ENCODE measurements around the gene JKAMP.
A peak's percentile ranks its signal among the peaks of the same experiment; 100 is the strongest.

JKAMP gene

GRCh38 chr14:59481871-59482540 lies 2.3 kb upstream of the JKAMP start:
- H3K4me1 ChIP-seq (ENCODE audit: insufficient read depth, low read length), result peaks cover 13% of the 10 kb centered on the region; the same call in 1 of the 2 replicates
- H3K27me3 ChIP-seq (ENCODE audit: insufficient read depth, low read length), result no peaks in the 10 kb centered on the region
- WGBS, result 97% methylated on average over 2 of the region's 2 CpGs
- H3K9ac ChIP-seq (ENCODE audit: low read depth, low read length), result no peak overlapping the region; the same call in 1 of the 2 replicates
- no peaks in the 10 kb centered on the region for H3K9me3 ChIP-seq (ENCODE audit: insufficient read depth, low read depth, low read length)
- H3K4me3 ChIP-seq (ENCODE audit: low read length), result peak overlapping the region; percentile 95
- H3K36me3 ChIP-seq (ENCODE audit: insufficient read depth, low read length), result peaks cover 26% of the 10 kb centered on the region
- H3K27ac ChIP-seq (ENCODE audit: low read depth, low read length), result no peak overlapping the region

GRCh38 chr14:59482541-59483331 lies 1.6 kb upstream of the JKAMP start:
- Histone ChIP-seq H3K27me3 (ENCODE audit: insufficient read depth, low read length) (no peaks in the 10 kb centered on the region), H3K9ac (ENCODE audit: low read depth, low read length) (peak overlapping the region; percentile 92), H3K4me3 (ENCODE audit: low read length) (peak overlapping the region; percentile 95), H3K9me3 (ENCODE audit: insufficient read depth, low read depth, low read length) (no peaks in the 10 kb centered on the region), H3K27ac (ENCODE audit: low read depth, low read length) (no peak overlapping the region), H3K4me1 (ENCODE audit: insufficient read depth, low read length) (peaks cover 13% of the 10 kb centered on the region; the same call in 1 of the 2 replicates), H3K36me3 (ENCODE audit: insufficient read depth, low read length) (peaks cover 24% of the 10 kb centered on the region)
- 87% methylated on average over 5 of the region's 6 CpGs for WGBS

GRCh38 chr14:59483363-59483762 lies 954 bp upstream of the JKAMP start:
- H3K27me3 ChIP-seq (ENCODE audit: insufficient read depth, low read length), result no peaks in the 10 kb centered on the region
- peaks cover 13% of the 10 kb centered on the region; the same call in 1 of the 2 replicates for H3K4me1 ChIP-seq (ENCODE audit: insufficient read depth, low read length)
- WGBS, result 2% methylated on average over 16 of the region's 16 CpGs
- H3K9me3 ChIP-seq (ENCODE audit: insufficient read depth, low read depth, low read length), result no peaks in the 10 kb centered on the region
- peak overlapping the region; percentile 92 for H3K9ac ChIP-seq (ENCODE audit: low read depth, low read length)
- H3K27ac ChIP-seq (ENCODE audit: low read depth, low read length), result peak overlapping the region; percentile 81; the same call in 1 of the 2 replicates
- H3K36me3 ChIP-seq (ENCODE audit: insufficient read depth, low read length), result peaks cover 24% of the 10 kb centered on the region
- H3K4me3 ChIP-seq (ENCODE audit: low read length), result peak overlapping the region; percentile 95

- H3K4me1 ChIP-seq (ENCODE audit: insufficient read depth, low read length), result peaks cover 13% of the 10 kb centered on the region; the same call in 1 of the 2 replicates
- peak overlapping the region; percentile 81 for H3K27ac ChIP-seq (ENCODE audit: low read depth, low read length)
- no peaks in the 10 kb centered on the region for H3K27me3 ChIP-seq (ENCODE audit: insufficient read depth, low read length)
- H3K36me3 ChIP-seq (ENCODE audit: insufficient read depth, low read length), result peaks cover 29% of the 10 kb centered on the region
- under 1% methylated on average over 32 of the region's 32 CpGs for WGBS
- H3K4me3 ChIP-seq (ENCODE audit: low read length), result peak overlapping the region; percentile 95
- no peaks in the 10 kb centered on the region for H3K9me3 ChIP-seq (ENCODE audit: insufficient read depth, low read depth, low read length)
- H3K9ac ChIP-seq (ENCODE audit: low read depth, low read length), result peak overlapping the region; percentile 92
These were observed 390 bp downstream of the JKAMP start for GRCh38 chr14:59484639-59485175.

- no peaks in the 10 kb centered on the region for H3K4me1 ChIP-seq (ENCODE audit: insufficient read depth, low read length)
- no peaks in the 10 kb centered on the region for H3K27me3 ChIP-seq (ENCODE audit: insufficient read depth, low read length)
- no peak overlapping the region for H3K4me3 ChIP-seq (ENCODE audit: low read length)
- no peak overlapping the region for H3K27ac ChIP-seq (ENCODE audit: low read depth, low read length)
- 92% methylated on average over 3 of the region's 3 CpGs for WGBS
- H3K36me3 ChIP-seq (ENCODE audit: insufficient read depth, low read length), result peaks cover 83% of the 10 kb centered on the region
- H3K9me3 ChIP-seq (ENCODE audit: insufficient read depth, low read depth, low read length), result 0 out of 2 replicates have a peak, but pooled peaks cover 2% of the 10 kb centered on the region
- H3K9ac ChIP-seq (ENCODE audit: low read depth, low read length), result no peak overlapping the region
These were observed 6.4 kb downstream of the JKAMP start for GRCh38 chr14:59490756-59491155.

- 87% methylated on average over 1 of the region's 1 CpG for WGBS
- no peak overlapping the region for H3K9ac ChIP-seq (ENCODE audit: low read depth, low read length)
- H3K9me3 ChIP-seq (ENCODE audit: insufficient read depth, low read depth, low read length), result 0 out of 2 replicates have a peak, but pooled peaks cover 2% of the 10 kb centered on the region
- H3K27me3 ChIP-seq (ENCODE audit: insufficient read depth, low read length), result no peaks in the 10 kb centered on the region
- H3K4me1 ChIP-seq (ENCODE audit: insufficient read depth, low read length), result no peaks in the 10 kb centered on the region
- H3K4me3 ChIP-seq (ENCODE audit: low read length), result no peak overlapping the region
- no peak overlapping the region for H3K27ac ChIP-seq (ENCODE audit: low read depth, low read length)
- peaks cover 95% of the 10 kb centered on the region for H3K36me3 ChIP-seq (ENCODE audit: insufficient read depth, low read length)
These were observed 8.1 kb downstream of the JKAMP start for GRCh38 chr14:59492384-59492783.

GRCh38 chr14:59500732-59501131 lies 16.4 kb downstream of the JKAMP start:
- peaks cover 84% of the 10 kb centered on the region for H3K36me3 ChIP-seq (ENCODE audit: insufficient read depth, low read length)
- H3K9ac ChIP-seq (ENCODE audit: low read depth, low read length), result no peak overlapping the region
- H3K4me3 ChIP-seq (ENCODE audit: low read length), result no peak overlapping the region
- no peak overlapping the region for H3K27ac ChIP-seq (ENCODE audit: low read depth, low read length)
- no peaks in the 10 kb centered on the region for H3K27me3 ChIP-seq (ENCODE audit: insufficient read depth, low read length)
- WGBS, result 98% methylated on average over 3 of the region's 3 CpGs
- H3K4me1 ChIP-seq (ENCODE audit: insufficient read depth, low read length), result no peaks in the 10 kb centered on the region
- H3K9me3 ChIP-seq (ENCODE audit: insufficient read depth, low read depth, low read length), result no peaks in the 10 kb centered on the region

GRCh38 chr14:59503256-59503655 lies 18.9 kb downstream of the JKAMP start:
- Histone ChIP-seq H3K27ac (ENCODE audit: low read depth, low read length) (no peak overlapping the region), H3K36me3 (ENCODE audit: insufficient read depth, low read length) (peaks cover 61% of the 10 kb centered on the region)
- WGBS, result 90% methylated on average over 3 of the region's 4 CpGs

GRCh38 chr14:59507063-59507751 lies 22.9 kb downstream of the JKAMP start:
- Histone ChIP-seq H3K27me3 (ENCODE audit: insufficient read depth, low read length) (no peaks in the 10 kb centered on the region), H3K9ac (ENCODE audit: low read depth, low read length) (no peak overlapping the region), H3K9me3 (ENCODE audit: insufficient read depth, low read depth, low read length) (no peaks in the 10 kb centered on the region), H3K4me3 (ENCODE audit: low read length) (no peak overlapping the region), H3K4me1 (ENCODE audit: insufficient read depth, low read length) (peaks cover 6% of the 10 kb centered on the region; the same call in 1 of the 2 replicates), H3K36me3 (ENCODE audit: insufficient read depth, low read length) (peaks cover 23% of the 10 kb centered on the region), H3K27ac (ENCODE audit: low read depth, low read length) (no peak overlapping the region)

More at GRCh38 chr14:59503256-59503655, 18.9 kb downstream of the JKAMP start:
- H3K4me3 ChIP-seq (ENCODE audit: low read length), result no peak overlapping the region
- H3K9ac ChIP-seq (ENCODE audit: low read depth, low read length), result no peak overlapping the region
- H3K27me3 ChIP-seq (ENCODE audit: insufficient read depth, low read length), result no peaks in the 10 kb centered on the region
- no peaks in the 10 kb centered on the region for H3K9me3 ChIP-seq (ENCODE audit: insufficient read depth, low read depth, low read length)
- 0 out of 2 replicates have a peak, but pooled peaks cover 3% of the 10 kb centered on the region for H3K4me1 ChIP-seq (ENCODE audit: insufficient read depth, low read length)

- Histone ChIP-seq H3K4me1 (ENCODE audit: insufficient read depth, low read length) (peaks cover 6% of the 10 kb centered on the region; the same call in 1 of the 2 replicates), H3K36me3 (ENCODE audit: insufficient read depth, low read length) (peaks cover 22% of the 10 kb centered on the region), H3K4me3 (ENCODE audit: low read length) (no peak overlapping the region), H3K9me3 (ENCODE audit: insufficient read depth, low read depth, low read length) (0 out of 2 replicates have a peak, but pooled peaks cover under 1% of the 10 kb centered on the region), H3K27ac (ENCODE audit: low read depth, low read length) (no peak overlapping the region), H3K27me3 (ENCODE audit: insufficient read depth, low read length) (no peaks in the 10 kb centered on the region), H3K9ac (ENCODE audit: low read depth, low read length) (no peak overlapping the region)
- WGBS, result 94% methylated on average over 3 of the region's 3 CpGs
These were observed 23.4 kb downstream of the JKAMP start for GRCh38 chr14:59507752-59508103.
